Measurements from ENCODE around the gene MST1. TPM values are rescaled to one million over a fixed set of nuclear protein-coding genes. Genes with fewer than 3 reads are reported as not detected.
A peak's percentile ranks its signal among the peaks of the same experiment; 100 is the strongest.
"Not testable (repeated sequence)": the region's sequence is repeated elsewhere in the genome, so short reads cannot be mapped to it uniquely, and the experiment has no call there.

The MST1 gene
- total and polyA plus RNA-seq, 2 of the 8 experiments (the other 6 are each of a cell fraction or from before 2014, with no cell fraction given) = 6.2 to 9.5 TPM

- peak overlapping the region; percentile 81 to 98 (median 88) for H3K4me3 ChIP-seq (ENCODE audit: extremely low read depth in 1 of 4, insufficient read depth in 2 of 4, low read depth in 3 of 4, low read length in 4 of 4)
- H3K4me2 ChIP-seq (ENCODE audit: insufficient read depth in 1 of 2, low read depth in 2 of 2, low read length in 2 of 2) = peak overlapping the region; percentile 44 to 66
- H3K23ac ChIP-seq (ENCODE audit: insufficient read length); H2BK12ac ChIP-seq (ENCODE audit: low read depth, low read length); H3K79me2 ChIP-seq (ENCODE audit: control insufficient read depth in 1 of 2, insufficient read depth in 2 of 2, low read length in 2 of 2); H4K20me1 ChIP-seq (replicated peaks in 1 of 2; ENCODE audit: control insufficient read depth in 1 of 2, insufficient read depth in 2 of 2, low read length in 2 of 2); FAIRE-seq; H2BK120ac ChIP-seq (replicated peaks; ENCODE audit: low read depth, low read length); DNase-seq (ENCODE audit: low read depth in 1 of 2, low spot score in 2 of 2); H2BK5ac ChIP-seq (ENCODE audit: low read depth, low read length); H2BK15ac ChIP-seq (ENCODE audit: low read length); H3K4me1 ChIP-seq (replicated peaks in 1 of 4; ENCODE audit: control insufficient read depth in 3 of 4, insufficient read depth in 4 of 4, low read length in 3 of 4); H3K4ac ChIP-seq (replicated peaks; ENCODE audit: insufficient read length, low read depth, low read length); H3K9me3 ChIP-seq (ENCODE audit: insufficient read depth in 2 of 2, low read depth in 1 of 2, low read length in 1 of 2); H3K27me3 ChIP-seq (replicated peaks in 1 of 4; ENCODE audit: control insufficient read depth in 3 of 4, extremely low read depth in 1 of 4, insufficient read depth in 3 of 4, low read length in 3 of 4); H3K79me1 ChIP-seq (ENCODE audit: low read depth, low read length); H4K91ac ChIP-seq (replicated peaks; ENCODE audit: insufficient read length, low read length); H3K27ac ChIP-seq (ENCODE audit: low read depth, low read length); H2BK20ac ChIP-seq (ENCODE audit: low read length); H3K14ac ChIP-seq (ENCODE audit: insufficient read length); H3K56ac ChIP-seq (replicated peaks; ENCODE audit: insufficient read length, low read depth, low read length); H4K5ac ChIP-seq (ENCODE audit: insufficient read length, low read depth, low read length); H2AK5ac ChIP-seq (ENCODE audit: low read depth, low read length); H3K18ac ChIP-seq (ENCODE audit: extremely low read depth, low read length); H3K36me3 ChIP-seq (ENCODE audit: control insufficient read depth in 2 of 4, insufficient read depth in 4 of 4, low read length in 3 of 4): not testable (repeated sequence)
- H3K23me2 ChIP-seq (ENCODE audit: low read depth, low read length) = peaks cover 14% of the 10 kb centered on the region
- peak overlapping the region; percentile 51 to 66 (median 62) for H3K9ac ChIP-seq (replicated peaks in 1 of 4; ENCODE audit: extremely low read depth in 1 of 4, low read depth in 3 of 4, low read length in 3 of 4)
- peak overlapping the region; percentile 9; the same call in 1 of the 2 replicates for H4K8ac ChIP-seq (ENCODE audit: extremely low read depth, insufficient read depth, low read length)
- 0 out of 2 replicates have a peak overlapping the region, but pooled peaks have one; percentile 40 for H2AFZ ChIP-seq (ENCODE audit: low read length)
- WGBS, 2 experiments (ENCODE audit: extremely low coverage in 1 of 2, insufficient coverage in 1 of 2, insufficient read length in 1 of 2, insufficient replicate concordance in 2 of 2, low coverage in 1 of 2, low lambda C conversion rate in 2 of 2, missing lambda C conversion rate in 1 of 2) = 20% methylated on average over 16 of the region's 16 CpGs; no CpG with 5 or more reads in 1 of the 2 experiments
- ChIA-PET CTCF (ENCODE audit: partially characterized antibody) (interaction anchor here (0.6 to 2.0 kb wide), 3 partner anchors 11 to 1268 kb away, joined by 3 to 11 read pairs (median 3); no protein-coding TSS in a partner anchor), POLR2A (ENCODE audit: partially characterized antibody) (interaction anchor here (1.9 to 2.6 kb wide), 2 partner anchors 12 to 29 kb away, joined by 7 to 12 read pairs; partner anchors contain the start of gene AMIGO3)
- TF ChIP-seq KDM4A (IDR thresholded peaks at IDR 0.05; ENCODE audit: low read depth, low read length, severe bottlenecking) = peak; percentile 34
These were observed 792 bp upstream of the MST1 start for GRCh38 chr3:49689908-49690624.
